H9 (cell line): ENCODE measurements around the gene BRD7. TPM values are rescaled to one million over a fixed set of nuclear protein-coding genes. Genes with fewer than 3 reads are reported as not detected.

Experiments used
- DNase-seq: peaks from one replicate; pipeline ENCODE4 v3.0.0-alpha.2; 2017
- H2AFZ ChIP-seq: one replicate; pipeline ENCODE4 v1.6.1; 2013; ENCODE audit warnings: mild to moderate bottlenecking, low read length, control low read depth, moderate library complexity
- H2AK5ac ChIP-seq: 2 replicates; pipeline ENCODE4 v1.6.1; 2013; ENCODE audit warnings: low read length, control low read depth, mixed read lengths; ENCODE audit not compliant: insufficient read length
- H2BK120ac ChIP-seq: one replicate; pipeline ENCODE4 v1.6.1; 2013; ENCODE audit warnings: low read depth, mild to moderate bottlenecking, low read length, control low read depth, inconsistent platforms; ENCODE audit not compliant: poor library complexity, severe bottlenecking
- H2BK12ac ChIP-seq: 2 replicates; pipeline ENCODE4 v1.6.1; 2013; ENCODE audit warnings: low read length, control low read depth, mixed read lengths, low read depth; ENCODE audit not compliant: insufficient read length
- H2BK15ac ChIP-seq: 2 replicates; pipeline ENCODE4 v1.6.1; 2013; ENCODE audit warnings: low read depth, low read length, control low read depth
- H2BK20ac ChIP-seq: one replicate; pipeline ENCODE4 v1.6.1; 2013; ENCODE audit warnings: low read depth, mild to moderate bottlenecking, low read length, control low read depth, inconsistent platforms; ENCODE audit not compliant: poor library complexity, severe bottlenecking
- H2BK5ac ChIP-seq: 2 replicates; pipeline ENCODE4 v1.6.1; 2013; ENCODE audit warnings: low read length, control low read depth, mixed read lengths; ENCODE audit not compliant: insufficient read length
- H3K14ac ChIP-seq: 2 replicates; pipeline ENCODE4 v1.6.1; 2013; ENCODE audit warnings: low read length, control low read depth; ENCODE audit not compliant: insufficient read depth
- H3K18ac ChIP-seq: 2 replicates; pipeline ENCODE4 v1.6.1; 2013; ENCODE audit warnings: low read depth, mild to moderate bottlenecking, mixed read lengths, low read length, control low read depth; ENCODE audit not compliant: insufficient read length
- H3K23ac ChIP-seq: 2 replicates; pipeline ENCODE4 v1.6.1; 2013; ENCODE audit warnings: low read length, control low read depth, mixed read lengths, low read depth; ENCODE audit not compliant: insufficient read length
- H3K23me2 ChIP-seq: 2 replicates; pipeline ENCODE4 v1.6.1; 2013; ENCODE audit warnings: low read depth, mild to moderate bottlenecking, mixed read lengths, low read length, control low read depth; ENCODE audit not compliant: insufficient read length, poor library complexity, severe bottlenecking
- H3K27ac ChIP-seq: 2 replicates; pipeline ENCODE4 v1.5.1; 2013; ENCODE audit warnings: low read length, control low read depth, mixed read lengths, low read depth; ENCODE audit not compliant: insufficient read length
- H3K27me3 ChIP-seq: 2 replicates; pipeline ENCODE4 v1.6.1; 2013; ENCODE audit warnings: low read length, control low read depth, inconsistent platforms; ENCODE audit not compliant: insufficient read depth
- H3K4ac ChIP-seq: 2 replicates; pipeline ENCODE4 v1.6.1; 2013; ENCODE audit warnings: low read depth, mild to moderate bottlenecking, control low read depth, inconsistent platforms, low read length, moderate library complexity
- H3K4me1 ChIP-seq: 2 replicates; pipeline ENCODE4 v1.6.1; 2013; ENCODE audit warnings: low read length, control low read depth, inconsistent platforms; ENCODE audit not compliant: insufficient read depth
- H3K4me2 ChIP-seq: 2 replicates; pipeline ENCODE4 v1.6.1; 2013; ENCODE audit warnings: low read length, control low read depth, mixed read lengths; ENCODE audit not compliant: insufficient read length, insufficient read depth
- H3K56ac ChIP-seq: 2 replicates; pipeline ENCODE4 v1.6.1; 2013; ENCODE audit warnings: low read depth, mild to moderate bottlenecking, mixed read lengths, low read length, control low read depth; ENCODE audit not compliant: insufficient read length
- H3K79me1 ChIP-seq: 2 replicates; pipeline ENCODE4 v1.6.1; 2013; ENCODE audit warnings: low read depth, mild to moderate bottlenecking, moderate library complexity, low read length, control low read depth, inconsistent platforms; ENCODE audit not compliant: insufficient read depth, poor library complexity, severe bottlenecking
- H3K79me2 ChIP-seq: 2 replicates; pipeline ENCODE4 v1.6.1; 2013; ENCODE audit warnings: low read length, control low read depth, inconsistent platforms; ENCODE audit not compliant: insufficient read depth
- H3K9ac ChIP-seq: 2 replicates; pipeline ENCODE4 v1.6.1; 2013; ENCODE audit warnings: low read length, control low read depth, mixed read lengths; ENCODE audit not compliant: insufficient read length; ENCODE audit errors: extremely low read depth
- H3K9me3 ChIP-seq: one replicate; pipeline ENCODE4 v1.6.1; 2013; ENCODE audit warnings: low read depth, low read length, inconsistent platforms; ENCODE audit not compliant: control insufficient read depth
- H3T11ph ChIP-seq: one replicate; pipeline ENCODE4 v1.6.1; 2013; ENCODE audit warnings: mild to moderate bottlenecking, low read length, control low read depth, inconsistent platforms
- H4K20me1 ChIP-seq: one replicate; pipeline ENCODE4 v1.6.1; 2013; ENCODE audit not compliant: control insufficient read depth, insufficient read length, insufficient read depth
- H4K5ac ChIP-seq: 2 replicates; pipeline ENCODE4 v1.6.1; 2013; ENCODE audit warnings: low read depth, mild to moderate bottlenecking, mixed read lengths, low read length, control low read depth; ENCODE audit not compliant: insufficient read length
- H4K8ac ChIP-seq: replicated peaks from 2 replicates; pipeline ENCODE4 v1.6.1; 2013; ENCODE audit warnings: low read length, control low read depth, mixed read lengths, low read depth; ENCODE audit not compliant: insufficient read length
- H4K91ac ChIP-seq: 2 replicates; pipeline ENCODE4 v1.6.1; 2013; ENCODE audit warnings: low read depth, mild to moderate bottlenecking, moderate library complexity, mixed read lengths, low read length, control low read depth; ENCODE audit not compliant: insufficient read length
- H3K27ac Mint-ChIP-seq, 3 experiments: 2 replicates in 2 of 3; 3 replicates in 1 of 3; pipeline ENCODE4 v1.8.0; 2020 to 2021; ENCODE audit warnings: mixed read lengths in 3 of 3, mild to moderate bottlenecking in 1 of 3, moderate library complexity in 1 of 3
- H3K27me3 Mint-ChIP-seq: 2 replicates; pipeline ENCODE4 v1.8.0; 2021; ENCODE audit warnings: low read depth, mild to moderate bottlenecking, moderate library complexity, mixed read lengths
- H3K36me3 Mint-ChIP-seq, 3 experiments: 2 replicates in 2 of 3; 3 replicates in 1 of 3; pipeline ENCODE4 v1.8.0; 2020 to 2021; ENCODE audit warnings: low read depth in 3 of 3, mixed read lengths in 3 of 3; ENCODE audit not compliant: insufficient read depth in 1 of 3
- H3K4me1 Mint-ChIP-seq, 2 experiments: 2 replicates each; pipeline ENCODE4 v1.8.0; 2020; ENCODE audit warnings: mixed read lengths in 2 of 2
- H3K4me3 Mint-ChIP-seq, 2 experiments: 2 replicates in 1 of 2; 3 replicates in 1 of 2; pipeline ENCODE4 v1.8.0; 2020 to 2021; ENCODE audit warnings: mild to moderate bottlenecking in 2 of 2, mixed read lengths in 2 of 2, moderate library complexity in 1 of 2
- H3K9me3 Mint-ChIP-seq, 2 experiments: 2 replicates in 1 of 2; 3 replicates in 1 of 2; pipeline ENCODE4 v1.8.0; 2020; ENCODE audit warnings: mild to moderate bottlenecking in 2 of 2, mixed read lengths in 2 of 2, moderate library complexity in 1 of 2
- CTCF ChIP-seq: fragments of 200-600 bp; sonication (generic); conservative IDR thresholded peaks from 3 replicates; pipeline ENCODE4 v1.8.0; 2021; ENCODE audit warnings: antibody characterized with exemption, mild to moderate bottlenecking
- WGBS: extraction: QIAGEN DNeasy Blood & Tissue Kit; methylation state at CpG from one replicate; pipeline ENCODE4 v1.1.7; 2013; ENCODE audit warnings: missing lambda C conversion rate, low lambda C conversion rate, mixed read lengths; ENCODE audit not compliant: insufficient read length; ENCODE audit errors: extremely low coverage; 5-methylcytosine and 5-hydroxymethylcytosine counted together
- total RNA-seq: library from RNA; stranded (reverse); gene quantifications from 2 replicates; pipeline ENCODE4 v1.2.1, GENCODE V29; 2021

The BRD7 gene
- total RNA-seq, 1 experiment from 2014 or later, result 112 TPM

DNA sequence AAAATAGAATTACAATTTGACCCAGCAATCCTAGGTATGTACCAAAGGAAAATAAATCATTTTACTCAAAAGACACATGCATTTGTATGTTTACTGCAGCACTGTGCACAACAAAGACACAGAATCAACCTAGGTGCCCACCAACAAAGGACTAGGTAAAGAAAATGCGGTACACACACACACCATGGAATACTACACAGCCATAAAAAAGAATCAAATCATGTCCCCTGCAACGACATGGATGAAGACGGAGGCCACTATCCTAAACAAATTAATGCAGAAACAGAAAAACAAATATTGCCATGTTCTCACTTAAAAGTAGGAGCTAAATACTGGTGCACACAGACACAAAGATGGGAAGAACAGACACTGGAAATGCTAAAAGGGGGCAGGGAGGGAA is 36.2 kb downstream of the BRD7 start:
- no peaks in the 10 kb centered on the region for H3K79me1 ChIP-seq
- H3K4ac ChIP-seq, result no peak overlapping the region
- H3K23ac ChIP-seq, result no peak overlapping the region
- H3K56ac ChIP-seq, result no peak overlapping the region
- DNase-seq, result no peak
- no peak overlapping the region for H4K91ac ChIP-seq
- H2AK5ac ChIP-seq, result no peak overlapping the region
- no peak overlapping the region for H3K18ac ChIP-seq
- Mint-ChIP-seq H3K4me1 (peaks cover 3 to 7% of the 10 kb centered on the region in 2 experiments; a peak in 3 of 4 replicates), H3K4me3 (no peak overlapping the region), H3K27ac (no peak overlapping the region), H3K36me3 (peaks cover 15 to 64% (median 47%) of the 10 kb centered on the region in 3 experiments; a peak in 5 of 7 replicates), H3K9me3 (no peaks in the 10 kb centered on the region; a peak in 1 of 5 replicates), H3K27me3 (no peaks in the 10 kb centered on the region)
- no peaks in the 10 kb centered on the region for H3K27me3 ChIP-seq
- no peaks in the 10 kb centered on the region for H3K23me2 ChIP-seq
- TF ChIP-seq CTCF, result no peak
- H3K9me3 ChIP-seq, result no peaks in the 10 kb centered on the region
- no peaks in the 10 kb centered on the region for H4K20me1 ChIP-seq
- no peak overlapping the region for H3K4me2 ChIP-seq
- no peak overlapping the region for H2BK12ac ChIP-seq
- H4K5ac ChIP-seq, result no peak overlapping the region
- H3K9ac ChIP-seq, result no peak overlapping the region
- no peak overlapping the region for H4K8ac ChIP-seq
- WGBS, result no CpG with 5 or more reads among the region's 3 CpGs
- H3K14ac ChIP-seq, result no peak overlapping the region
- no peak overlapping the region for H3K27ac ChIP-seq
- H3T11ph ChIP-seq, result no peak overlapping the region
- no peaks in the 10 kb centered on the region; the same call in 1 of the 2 replicates for H3K79me2 ChIP-seq
- H2BK15ac ChIP-seq, result no peak overlapping the region
- no peak overlapping the region for H2AFZ ChIP-seq
- H2BK5ac ChIP-seq, result no peak overlapping the region
- no peak overlapping the region for H2BK120ac ChIP-seq
- H2BK20ac ChIP-seq, result no peak overlapping the region
- H3K4me1 ChIP-seq, result no peaks in the 10 kb centered on the region
